GM21528 (cell line): ENCODE measurements around the gene C5orf52.
"Not testable (repeated sequence)": the region's sequence is repeated elsewhere in the genome, so short reads cannot be mapped to it uniquely, and the experiment has no call there.

ENCODE experiments used
- ATAC-seq: cut with Tn5 transposase; IDR thresholded peaks from one replicate; pipeline ENCODE4 v1.9.1; 2021; ENCODE audit warnings: mild to moderate bottlenecking, moderate library complexity; ENCODE audit not compliant: unreplicated experiment, low FRiP score

The C5orf52 gene

GRCh38 chr5:157718519-157718918, 47.2 kb downstream of the C5orf52 start:
- ATAC-seq: no peak

GRCh38 chr5:157719245-157719644, 47.9 kb downstream of the C5orf52 start:
- ATAC-seq: no peak

- ATAC-seq: no peak
Observed at GRCh38 chr5:157721159-157721558, 49.8 kb downstream of the C5orf52 start.

- not testable (repeated sequence) for ATAC-seq
Observed at GRCh38 chr5:157722895-157723294, 51.6 kb downstream of the C5orf52 start.

- not testable (repeated sequence) for ATAC-seq
Observed at GRCh38 chr5:157726607-157727006, 55.3 kb downstream of the C5orf52 start.

GRCh38 chr5:157727858-157728257, 56.5 kb downstream of the C5orf52 start:
- ATAC-seq: not testable (repeated sequence)
